Hematopoietic multipotent progenitor cell treated with erythropoietin and hydrocortisone succinate and interleukin-3 and kit ligand, for 8 days (in vitro differentiated cells): ENCODE data around the gene ADARB2.

Experiments
- DNase-seq: peaks from one replicate; pipeline ENCODE4 v3.0.0-alpha.2; 2015

Gene ADARB2

DNA sequence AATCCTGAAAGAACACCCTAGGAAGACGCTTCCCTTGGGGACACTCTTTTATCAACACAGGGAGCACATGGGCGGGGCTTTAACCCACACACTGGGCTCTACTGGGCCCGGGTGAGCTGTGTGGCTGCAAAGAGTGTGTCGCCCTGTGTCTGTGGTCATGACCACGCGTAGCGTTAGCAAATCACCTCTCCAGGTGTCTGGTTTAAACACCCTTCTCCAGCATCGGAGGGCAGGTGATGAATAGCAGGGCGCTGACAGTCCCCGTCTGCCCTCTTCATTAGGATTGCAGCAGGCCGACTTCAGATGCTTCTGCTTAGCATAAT, 127.7 kb downstream of the ADARB2 start:
- DNase-seq: peak; percentile 57

DNA sequence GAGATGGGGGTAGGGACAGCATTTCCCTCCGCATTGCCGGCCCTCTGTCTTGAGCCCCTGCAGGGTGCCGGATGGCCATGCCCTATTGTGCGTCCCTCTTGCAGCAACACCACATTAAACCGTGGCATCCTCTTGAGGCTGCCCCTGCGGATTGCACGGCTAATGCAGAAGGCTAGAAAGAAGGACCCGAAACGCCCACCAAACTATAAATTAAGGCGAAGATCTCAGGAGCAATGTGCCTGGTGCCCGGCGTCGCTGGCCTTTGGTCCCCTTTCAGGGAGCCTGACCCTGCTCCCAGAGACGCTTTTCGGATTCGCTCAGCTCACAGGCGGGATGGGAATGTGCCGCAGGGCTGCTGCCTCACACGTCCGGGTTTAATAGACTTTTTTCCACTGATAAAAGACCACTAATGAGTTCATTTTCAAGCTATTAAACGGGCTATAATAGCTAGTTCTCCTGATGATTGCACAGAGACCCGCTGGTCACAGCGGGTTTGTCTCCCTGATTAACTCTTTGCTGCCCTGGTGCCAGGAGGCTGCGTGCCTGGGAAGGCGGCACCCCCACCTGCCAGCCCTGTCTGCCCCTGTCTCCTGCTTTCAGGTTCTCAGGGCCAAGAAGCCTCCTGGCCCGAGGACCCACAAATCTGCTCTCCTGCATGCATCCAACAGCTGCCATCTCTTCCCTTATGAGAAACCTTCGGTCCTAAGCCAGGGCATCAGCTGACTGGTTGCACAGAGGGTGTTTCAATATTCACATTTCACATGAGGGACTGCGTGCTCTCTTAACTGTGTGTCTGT, 128.3 kb downstream of the ADARB2 start:
- DNase-seq: no peak

- no peak for DNase-seq
These were observed 128.9 kb downstream of the ADARB2 start for GRCh38 chr10:1608408-1608807.

DNA sequence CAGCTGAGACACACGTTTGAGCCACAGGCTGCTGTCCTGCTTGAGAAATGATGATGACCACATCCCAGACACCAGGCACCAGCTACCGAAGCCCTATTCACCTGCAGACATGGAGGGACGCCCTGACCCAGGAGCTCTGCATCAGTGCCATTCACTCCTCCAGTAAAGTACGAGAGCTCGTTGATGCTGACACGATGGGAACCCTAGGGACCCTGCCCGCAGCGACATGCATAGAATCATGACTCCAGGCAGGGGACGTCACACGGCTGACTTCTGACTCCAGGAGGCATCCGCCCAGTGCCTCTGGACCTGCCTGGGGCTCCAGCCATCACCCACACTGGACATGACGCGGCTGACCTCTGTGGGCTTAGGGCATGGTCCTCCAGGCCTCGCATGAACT, 129.9 kb downstream of the ADARB2 start:
- no peak for DNase-seq

- DNase-seq: no peak
These were observed 131.1 kb downstream of the ADARB2 start for GRCh38 chr10:1605999-1606940.

- no peak for DNase-seq
These were observed 132.2 kb downstream of the ADARB2 start for GRCh38 chr10:1605121-1605520.

DNA sequence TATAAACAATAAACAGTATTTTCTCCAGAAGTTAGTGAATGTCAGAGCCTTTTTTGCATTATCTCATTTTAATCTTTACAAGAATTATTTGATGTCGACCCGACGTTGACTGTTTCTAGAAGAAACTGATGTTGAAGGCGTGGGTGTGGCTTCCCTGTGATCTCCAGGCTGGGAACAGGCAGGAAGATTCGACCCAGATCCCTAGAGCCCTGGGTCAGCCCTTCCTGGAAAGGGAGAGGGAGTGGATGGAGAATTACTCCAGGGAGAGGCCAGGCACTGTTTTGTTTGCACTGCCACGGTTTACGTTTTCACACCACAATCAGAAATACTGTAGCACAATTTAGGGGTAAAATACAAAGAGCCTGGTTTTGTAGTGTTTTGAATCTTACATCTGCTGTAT, 133.1 kb downstream of the ADARB2 start:
- DNase-seq: no peak

DNA sequence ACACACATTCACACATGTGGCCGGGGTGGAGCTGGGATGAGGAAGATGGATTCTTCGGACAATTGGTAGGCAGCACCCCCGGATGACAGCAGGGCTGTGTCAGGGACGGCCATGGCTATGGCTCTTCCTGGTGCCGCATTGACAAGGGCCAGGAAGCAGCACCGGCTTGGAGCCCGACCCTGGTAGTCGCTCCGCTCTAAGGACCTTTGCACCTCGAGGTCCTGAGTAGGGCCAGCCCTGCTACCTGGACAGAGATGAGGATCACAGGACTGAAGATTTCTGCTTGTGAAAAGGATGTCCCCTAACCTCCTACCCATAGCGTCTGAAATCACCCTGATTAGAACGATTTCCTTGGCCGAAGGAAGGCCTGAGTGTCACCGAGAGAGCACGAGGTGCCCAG, 134.1 kb downstream of the ADARB2 start:
- no peak for DNase-seq

GRCh38 chr10:1602037-1602484, 135.3 kb downstream of the ADARB2 start:
- no peak for DNase-seq

GRCh38 chr10:1601406-1601805, 135.9 kb downstream of the ADARB2 start:
- DNase-seq: no peak

GRCh38 chr10:1600861-1601260, 136.5 kb downstream of the ADARB2 start:
- DNase-seq: no peak

DNA sequence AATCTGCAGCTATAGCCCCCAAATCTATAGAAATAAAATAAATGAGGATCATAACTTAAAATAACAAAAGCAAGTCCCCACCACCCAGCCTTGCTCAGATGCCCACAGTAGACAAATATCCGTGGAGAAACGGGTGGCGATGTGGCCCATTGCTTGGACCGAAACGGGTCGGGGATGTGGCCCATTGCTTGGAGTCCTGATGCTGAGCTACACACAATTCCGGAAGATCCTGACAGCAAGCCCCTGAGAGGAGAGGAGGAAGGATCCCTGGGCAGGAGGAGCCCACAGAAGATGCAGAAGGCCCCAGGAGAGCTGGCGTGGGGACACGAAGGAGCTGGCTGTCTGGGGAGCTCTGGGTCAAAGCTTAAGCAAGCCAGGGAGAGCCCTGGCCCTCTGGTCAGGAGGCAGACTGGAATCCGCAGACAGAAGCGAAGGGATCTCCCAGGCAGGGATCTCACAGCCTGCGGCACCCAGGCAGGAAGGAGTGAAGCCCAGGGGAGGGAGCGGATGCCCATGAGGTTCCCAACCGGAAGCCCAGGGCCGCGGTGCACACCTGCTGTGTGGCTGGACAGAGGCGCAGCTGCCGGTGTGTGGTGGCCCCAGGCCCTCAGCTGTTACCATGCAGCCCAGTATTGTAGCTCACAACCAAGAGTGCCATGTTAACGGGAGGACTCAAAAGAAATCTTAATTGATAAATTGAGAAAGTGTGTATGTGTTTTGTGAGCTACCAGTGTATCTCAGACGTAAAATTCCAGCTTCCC, 138.8 kb downstream of the ADARB2 start:
- DNase-seq: no peak

DNA sequence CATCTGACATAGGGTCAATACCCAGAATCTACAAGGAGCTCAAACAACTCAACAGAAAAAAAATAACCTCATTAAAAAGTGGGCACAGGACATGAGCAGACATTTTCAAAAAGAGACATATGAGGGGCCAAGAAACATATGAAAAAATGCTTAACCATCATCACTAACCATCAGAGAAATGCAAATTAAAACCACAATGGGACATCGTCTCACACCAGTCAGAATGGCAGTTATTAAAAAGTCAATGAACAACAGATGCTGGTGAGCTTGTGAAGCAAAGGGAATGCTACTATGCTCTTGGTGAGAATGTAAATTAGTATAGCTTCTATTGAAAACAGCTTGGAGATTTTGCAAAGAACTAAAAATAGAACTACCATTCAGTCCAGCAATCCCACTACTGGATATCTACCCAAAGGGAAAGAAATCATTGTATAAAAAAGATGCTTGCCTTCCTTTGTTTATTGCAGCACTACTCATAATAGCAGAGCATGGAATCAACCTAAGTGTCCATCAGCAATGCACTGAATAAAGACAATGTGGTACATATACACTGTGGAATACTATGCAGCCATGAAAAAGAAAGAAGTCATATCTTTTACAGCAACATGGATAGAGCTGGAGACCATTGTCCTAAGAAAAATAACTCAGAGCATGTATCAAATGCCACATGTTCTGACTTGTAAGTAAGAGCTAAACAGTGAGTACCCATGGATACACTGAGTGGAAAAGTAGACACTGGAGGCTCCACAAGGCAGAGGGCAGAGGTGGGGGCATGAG, 139.8 kb downstream of the ADARB2 start:
- no peak for DNase-seq

- no peak for DNase-seq
These were observed 140.7 kb downstream of the ADARB2 start for GRCh38 chr10:1596482-1597099.

DNA sequence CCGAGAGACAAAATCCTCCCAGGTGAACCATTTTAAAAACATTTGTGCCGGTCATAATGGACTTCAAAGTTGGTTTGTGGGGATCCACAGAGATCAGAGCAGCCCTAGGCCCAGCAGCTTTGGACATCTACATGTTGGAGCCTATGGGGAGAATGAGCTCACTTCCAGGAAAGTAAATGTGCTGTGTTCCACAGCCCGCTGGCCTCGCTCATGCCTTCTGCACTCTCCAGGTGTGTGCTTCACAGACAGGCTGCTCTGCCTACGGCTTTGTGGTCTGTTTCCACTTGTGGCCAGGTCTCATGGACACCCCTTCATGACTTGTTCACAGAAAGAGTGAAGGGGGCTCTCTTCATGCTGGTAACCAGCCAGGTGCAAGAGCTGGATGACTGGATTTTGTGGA, 141.6 kb downstream of the ADARB2 start:
- DNase-seq: no peak

- DNase-seq: no peak
These were observed 142.1 kb downstream of the ADARB2 start for GRCh38 chr10:1595242-1595600.

DNA sequence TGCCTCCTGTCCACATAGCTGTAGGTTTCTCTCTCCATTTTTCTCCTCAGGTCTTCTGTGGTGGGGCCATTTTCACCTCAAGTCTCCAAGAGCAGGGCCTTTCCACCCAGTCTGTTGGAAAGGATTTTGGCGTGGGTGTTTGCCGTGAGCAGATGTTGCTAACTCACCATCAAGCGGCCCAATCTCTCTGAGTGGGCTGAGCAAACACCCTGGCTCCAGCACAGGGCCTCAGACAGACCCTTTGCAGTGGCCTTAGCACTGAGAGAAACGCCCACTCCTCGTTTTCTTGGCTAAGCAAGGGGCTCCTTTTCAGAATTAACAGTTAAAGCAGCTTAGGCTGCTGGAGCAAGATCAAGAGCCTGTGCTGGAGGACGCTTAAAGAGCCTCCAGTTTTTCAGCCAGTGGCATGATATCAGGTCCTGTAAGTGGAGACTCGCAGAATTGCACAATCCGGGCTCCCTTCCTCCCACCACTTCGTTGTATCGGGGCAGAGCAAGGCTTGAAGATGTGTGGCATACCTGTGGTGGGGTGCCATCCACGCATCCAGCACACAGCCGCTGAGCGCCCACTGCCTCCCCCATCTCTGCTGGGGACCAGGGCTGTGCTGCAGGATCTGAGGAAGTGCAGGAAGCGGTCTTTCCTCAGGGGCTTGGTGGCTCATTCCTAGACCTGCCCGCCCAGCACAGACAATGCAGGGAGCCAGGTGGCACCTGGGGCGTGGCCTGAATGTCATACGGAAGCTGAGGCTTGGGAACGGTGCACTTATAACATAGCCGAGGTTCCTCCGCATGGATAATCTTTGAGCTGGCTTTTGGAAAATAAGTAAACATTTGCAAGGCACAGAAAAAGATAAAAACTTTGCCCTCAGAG, 142.7 kb downstream of the ADARB2 start:
- DNase-seq: no peak

GRCh38 chr10:1591742-1592141, 145.6 kb downstream of the ADARB2 start:
- DNase-seq: no peak

DNA sequence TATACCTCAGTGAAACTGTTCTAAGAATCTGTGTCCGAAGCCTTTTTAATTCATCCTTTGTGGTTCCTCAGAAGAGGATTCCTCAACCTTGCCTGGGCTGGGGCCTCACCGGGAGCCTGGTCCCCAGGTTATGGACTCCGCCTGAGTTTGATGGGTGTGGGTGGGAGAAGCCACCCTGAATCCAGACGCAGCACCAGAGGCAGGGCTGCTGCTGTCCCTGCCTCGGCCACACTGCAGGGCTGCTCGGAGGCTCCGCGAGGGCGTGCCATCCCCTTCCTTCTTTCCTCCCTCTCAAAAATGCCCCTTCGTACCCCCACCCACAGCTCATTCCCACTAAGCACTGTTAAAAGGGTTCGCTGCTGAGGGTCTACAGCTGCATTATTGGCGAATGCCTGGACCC, 146.3 kb downstream of the ADARB2 start:
- DNase-seq: no peak

DNA sequence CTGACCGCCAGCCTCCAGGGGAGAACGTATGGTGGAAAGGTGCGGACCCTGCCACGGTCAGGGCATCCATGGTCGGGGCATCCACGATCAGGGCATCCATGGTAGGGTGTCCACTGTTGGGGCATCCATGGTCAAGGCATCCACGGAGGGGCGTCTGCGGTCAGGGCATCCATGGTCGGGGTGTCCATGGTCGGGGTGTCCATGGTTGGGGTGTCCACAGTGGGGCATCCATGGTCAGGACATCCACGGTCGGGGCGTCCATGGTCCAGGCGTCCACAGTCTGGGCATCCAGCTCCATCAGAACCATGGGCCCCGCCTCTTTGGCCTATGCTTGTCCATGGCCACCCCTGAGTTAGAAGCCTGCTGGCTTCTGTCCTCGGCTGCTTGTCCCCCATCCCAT, 148.1 kb downstream of the ADARB2 start:
- no peak for DNase-seq

DNA sequence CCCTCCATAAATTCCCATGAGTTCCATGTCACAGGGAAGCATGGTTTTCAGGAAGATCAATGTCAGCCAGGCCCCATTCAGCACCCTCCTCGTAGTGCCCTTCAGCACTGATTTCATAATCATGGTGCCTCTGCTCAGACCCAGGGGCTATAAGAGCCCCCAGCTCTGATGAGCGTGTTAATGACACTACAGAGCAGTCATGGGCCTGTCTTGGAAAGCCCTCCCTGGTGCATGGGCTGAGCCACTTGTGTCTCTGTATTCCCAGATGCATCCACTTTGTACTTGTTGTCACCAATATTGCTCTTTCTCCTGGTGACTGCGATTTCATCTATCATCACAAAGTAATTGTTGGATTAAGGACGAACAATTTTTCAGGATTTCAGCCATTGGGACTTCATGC, 154.6 kb downstream of the ADARB2 start:
- DNase-seq: no peak
